Transverse colon (tissue), 4 donors: ENCODE data around the gene SLC22A15.

ENCODE experiments used
- CTCF ChIP-seq, 5 experiments: fragments of 200-600 bp in 3 of 5; fragments of 450-650 bp in 2 of 5; sonication (generic) in 3 of 5; IDR thresholded peaks; 1 replicate in 2 of 5; 2 replicates in 3 of 5; pipeline ENCODE4 v1.5.1; 2016 to 2017; ENCODE audit warnings: antibody characterized with exemption in 5 of 5, inconsistent platforms in 3 of 5, mild to moderate bottlenecking in 2 of 5, moderate library complexity in 1 of 5
- EP300 ChIP-seq: sonication (generic); formaldehyde crosslinking; IDR thresholded peaks from one replicate; pipeline ENCODE4 v1.6.1; 2017; ENCODE audit warnings: antibody characterized with exemption, low read depth
- POLR2A ChIP-seq: fragments of 450-650 bp; IDR thresholded peaks from one replicate; pipeline ENCODE4 v1.6.1; 2016; ENCODE audit warnings: antibody characterized with exemption, mild to moderate bottlenecking, moderate library complexity
- POLR2AphosphoS5 ChIP-seq, 3 donors: sonication (generic); formaldehyde crosslinking; IDR thresholded peaks; one replicate each; pipeline ENCODE4 v1.6.1; 2016; ENCODE audit warnings: antibody characterized with exemption in 3 of 3

GRCh38 chr1:115969509-115969908, 6.8 kb upstream of the SLC22A15 start:
- no peak for TF ChIP-seq CTCF (IDR thresholded peaks at IDR 0.05)
- TF ChIP-seq POLR2A = no peak
- TF ChIP-seq EP300 = no peak
- no peak for TF ChIP-seq POLR2AphosphoS5 (IDR thresholded peaks at IDR 0.05)
